GM23338 (cell line): ENCODE measurements around the gene TRIM27. TPM values are rescaled to one million over a fixed set of nuclear protein-coding genes. Genes with fewer than 3 reads are reported as not detected.
"Not testable (repeated sequence)": the region's sequence is repeated elsewhere in the genome, so short reads cannot be mapped to it uniquely, and the experiment has no call there.

ENCODE experiments used
- ATAC-seq: fragments of 200-7000 bp; cut with Tn5 transposase; 3 replicates; pipeline ENCODE4 v1.9.1; 2020
- DNase-seq: peaks from one replicate; pipeline ENCODE4 v3.0.0-alpha.2; 2015; ENCODE audit warnings: low spot score
- H2AFZ ChIP-seq: fragments of 200-600 bp; sonication (generic); 2 replicates; pipeline ENCODE4 v1.8.0; 2016; ENCODE audit warnings: antibody characterized with exemption, mild to moderate bottlenecking, moderate library complexity
- H3F3A ChIP-seq: fragments of 200-600 bp; sonication (generic); replicated peaks from 2 replicates; pipeline ENCODE4 v1.8.0; 2017; ENCODE audit warnings: antibody characterized with exemption, mixed run types, low read depth
- H3K27ac ChIP-seq: fragments of 200-600 bp; sonication (generic); 2 replicates; pipeline ENCODE4 v1.6.1; 2016; ENCODE audit warnings: low read depth
- H3K27me3 ChIP-seq: fragments of 200-600 bp; sonication (generic); 2 replicates; pipeline ENCODE4 v1.8.0; 2016; ENCODE audit warnings: mild to moderate bottlenecking, mixed run types, moderate library complexity; ENCODE audit not compliant: insufficient read depth
- H3K36me3 ChIP-seq: fragments of 200-600 bp; sonication (generic); 2 replicates; pipeline ENCODE4 v1.8.0; 2016; ENCODE audit warnings: mild to moderate bottlenecking; ENCODE audit not compliant: insufficient read depth
- H3K4me1 ChIP-seq: fragments of 200-600 bp; sonication (generic); 2 replicates; pipeline ENCODE4 v1.8.0; 2016; ENCODE audit warnings: mild to moderate bottlenecking, moderate library complexity; ENCODE audit not compliant: insufficient read depth
- H3K4me2 ChIP-seq: fragments of 200-600 bp; sonication (generic); 2 replicates; pipeline ENCODE4 v1.7.1; 2017; ENCODE audit warnings: mixed run types
- H3K4me3 ChIP-seq: fragments of 200-600 bp; sonication (generic); 2 replicates; pipeline ENCODE4 v1.6.1; 2016; ENCODE audit warnings: mixed run types
- H3K79me2 ChIP-seq: fragments of 200-600 bp; sonication (generic); replicated peaks from 2 replicates; pipeline ENCODE4 v1.8.0; 2017; ENCODE audit warnings: mild to moderate bottlenecking; ENCODE audit not compliant: insufficient read depth
- H3K9me2 ChIP-seq: fragments of 200-600 bp; sonication (generic); 2 replicates; pipeline ENCODE4 v1.8.0; 2017; ENCODE audit not compliant: insufficient read depth
- H4K20me1 ChIP-seq: fragments of 200-600 bp; sonication (generic); replicated peaks from 2 replicates; pipeline ENCODE4 v1.8.0; 2017; ENCODE audit warnings: mild to moderate bottlenecking; ENCODE audit not compliant: insufficient read depth
- H3K27ac Mint-ChIP-seq: 2 replicates; pipeline ENCODE4 v1.8.0; 2020; ENCODE audit warnings: inconsistent platforms, mild to moderate bottlenecking, moderate library complexity, mixed read lengths
- H3K27me3 Mint-ChIP-seq: 3 replicates; pipeline ENCODE4 v1.8.0; 2022; ENCODE audit warnings: low read depth, mild to moderate bottlenecking, moderate library complexity, mixed read lengths, inconsistent platforms; ENCODE audit not compliant: insufficient read depth, poor library complexity
- H3K36me3 Mint-ChIP-seq: 3 replicates; pipeline ENCODE4 v1.8.0; 2021; ENCODE audit warnings: low read depth, mild to moderate bottlenecking, inconsistent platforms, moderate library complexity, mixed read lengths
- H3K4me1 Mint-ChIP-seq: 3 replicates; pipeline ENCODE4 v1.8.0; 2020; ENCODE audit warnings: mild to moderate bottlenecking, inconsistent platforms, mixed read lengths
- H3K4me3 Mint-ChIP-seq: 3 replicates; pipeline ENCODE4 v1.8.0; 2021; ENCODE audit warnings: moderate library complexity, mild to moderate bottlenecking, inconsistent platforms, mixed read lengths
- H3K9me3 Mint-ChIP-seq: 3 replicates; pipeline ENCODE4 v1.8.0; 2020; ENCODE audit warnings: moderate library complexity, mild to moderate bottlenecking, inconsistent platforms, mixed read lengths
- CREB1 ChIP-seq: fragments of 250-450 bp; sonication (Bioruptor Pico); IDR thresholded peaks from 2 replicates; pipeline ENCODE4 v1.5.0; 2020; ENCODE audit warnings: low read depth, mild to moderate bottlenecking, moderate library complexity
- polyA plus RNA-seq: library from polyadenylated mRNA; unstranded; fragments of >200 nt; fragmentation: Nextera tagmentation; extraction: Ambion mirVana; gene quantifications from 2 replicates; pipeline ENCODE4 v1.2.1, GENCODE V29; 2016
- total RNA-seq: library from RNA; depleted of rRNA; stranded (reverse); fragments of >200 nt; shearing (Covaris generic); gene quantifications from 2 replicates; pipeline ENCODE4 v1.2.3, GENCODE V29; 2014

TRIM27 gene
- total and polyA plus RNA-seq, 2 experiments from 2014 or later = 43.1 to 127 TPM

GRCh38 chr6:28958561-28959243, 34.9 kb upstream of the TRIM27 start:
- H3K9me2 ChIP-seq, H3K9me3 Mint-ChIP-seq, H3K36me3 ChIP-seq, H2AFZ ChIP-seq, H3K4me2 ChIP-seq, DNase-seq, H3K79me2 ChIP-seq, ATAC-seq, H3K27ac Mint-ChIP-seq, H3F3A ChIP-seq, H3K4me1 ChIP-seq, H3K4me3 ChIP-seq, H3K27me3 ChIP-seq, H3K4me3 Mint-ChIP-seq, H4K20me1 ChIP-seq, H3K27ac ChIP-seq: not testable (repeated sequence)
- H3K36me3 Mint-ChIP-seq = peaks cover 10% of the 10 kb centered on the region; the same call in 2 of the 3 replicates
- H3K27me3 Mint-ChIP-seq = peaks cover 13% of the 10 kb centered on the region
- H3K4me1 Mint-ChIP-seq = peaks cover 14% of the 10 kb centered on the region; the same call in 2 of the 3 replicates

- ATAC-seq = not testable (repeated sequence)
Observed at GRCh38 chr6:28957795-28958314, 34.1 kb upstream of the TRIM27 start.

GRCh38 chr6:28956331-28956730, 32.5 kb upstream of the TRIM27 start:
- Histone ChIP-seq H3K4me3 (no peak overlapping the region), H3K36me3 (no peaks in the 10 kb centered on the region; the same call in 1 of the 2 replicates), H3K4me1 (peaks cover 3% of the 10 kb centered on the region; the same call in 1 of the 2 replicates), H3K27ac (no peak overlapping the region), H3F3A (no peaks in the 10 kb centered on the region), H3K79me2 (no peaks in the 10 kb centered on the region), H2AFZ (peak overlapping the region; percentile 19; the same call in 1 of the 2 replicates), H4K20me1 (no peaks in the 10 kb centered on the region), H3K9me2 (peaks cover 3% of the 10 kb centered on the region; the same call in 1 of the 2 replicates), H3K4me2 (no peak overlapping the region), H3K27me3 (peaks cover 6% of the 10 kb centered on the region; the same call in 1 of the 2 replicates)
- H3K36me3 Mint-ChIP-seq = peaks cover 10% of the 10 kb centered on the region; the same call in 2 of the 3 replicates
- no peak overlapping the region for H3K27ac Mint-ChIP-seq
- no peak overlapping the region; the same call in 2 of the 3 replicates for H3K4me3 Mint-ChIP-seq
- ATAC-seq (no peak), DNase-seq (no peak)
- peaks cover 18% of the 10 kb centered on the region; the same call in 2 of the 3 replicates for H3K4me1 Mint-ChIP-seq
- H3K9me3 Mint-ChIP-seq = peaks cover 13% of the 10 kb centered on the region
- no peak for TF ChIP-seq CREB1 (CRISPR knock-in tag)
- peaks cover 23% of the 10 kb centered on the region for H3K27me3 Mint-ChIP-seq

More at GRCh38 chr6:28957795-28958314, 34.1 kb upstream of the TRIM27 start:
- H2AFZ ChIP-seq, H3K79me2 ChIP-seq, H3K27ac Mint-ChIP-seq, H3F3A ChIP-seq, H3K4me3 Mint-ChIP-seq, H3K4me3 ChIP-seq, H3K9me2 ChIP-seq, H3K27me3 ChIP-seq, H3K4me2 ChIP-seq, DNase-seq, H3K36me3 ChIP-seq, H3K27ac ChIP-seq, H4K20me1 ChIP-seq, H3K4me1 ChIP-seq: not testable (repeated sequence)
- Mint-ChIP-seq H3K27me3 (peaks cover 20% of the 10 kb centered on the region), H3K36me3 (peaks cover 10% of the 10 kb centered on the region; the same call in 2 of the 3 replicates), H3K4me1 (peaks cover 14% of the 10 kb centered on the region; the same call in 2 of the 3 replicates), H3K9me3 (peaks cover 13% of the 10 kb centered on the region; the same call in 2 of the 3 replicates)
